GM23338 (cell line): Measurements from ENCODE around the gene BPI. TPM values are rescaled to one million over a fixed set of nuclear protein-coding genes. Genes with fewer than 3 reads are reported as not detected.

Experiments used
- ATAC-seq: fragments of 200-7000 bp; cut with Tn5 transposase; 3 replicates; pipeline ENCODE4 v1.9.1; 2020
- DNase-seq: peaks from one replicate; pipeline ENCODE4 v3.0.0-alpha.2; 2015; ENCODE audit warnings: low spot score
- H2AFZ ChIP-seq: fragments of 200-600 bp; sonication (generic); 2 replicates; pipeline ENCODE4 v1.8.0; 2016; ENCODE audit warnings: antibody characterized with exemption, mild to moderate bottlenecking, moderate library complexity
- H3F3A ChIP-seq: fragments of 200-600 bp; sonication (generic); replicated peaks from 2 replicates; pipeline ENCODE4 v1.8.0; 2017; ENCODE audit warnings: antibody characterized with exemption, mixed run types, low read depth
- H3K27ac ChIP-seq: fragments of 200-600 bp; sonication (generic); 2 replicates; pipeline ENCODE4 v1.6.1; 2016; ENCODE audit warnings: low read depth
- H3K27me3 ChIP-seq: fragments of 200-600 bp; sonication (generic); 2 replicates; pipeline ENCODE4 v1.8.0; 2016; ENCODE audit warnings: mild to moderate bottlenecking, mixed run types, moderate library complexity; ENCODE audit not compliant: insufficient read depth
- H3K36me3 ChIP-seq: fragments of 200-600 bp; sonication (generic); 2 replicates; pipeline ENCODE4 v1.8.0; 2016; ENCODE audit warnings: mild to moderate bottlenecking; ENCODE audit not compliant: insufficient read depth
- H3K4me1 ChIP-seq: fragments of 200-600 bp; sonication (generic); 2 replicates; pipeline ENCODE4 v1.8.0; 2016; ENCODE audit warnings: mild to moderate bottlenecking, moderate library complexity; ENCODE audit not compliant: insufficient read depth
- H3K4me2 ChIP-seq: fragments of 200-600 bp; sonication (generic); 2 replicates; pipeline ENCODE4 v1.7.1; 2017; ENCODE audit warnings: mixed run types
- H3K4me3 ChIP-seq: fragments of 200-600 bp; sonication (generic); 2 replicates; pipeline ENCODE4 v1.6.1; 2016; ENCODE audit warnings: mixed run types
- H3K79me2 ChIP-seq: fragments of 200-600 bp; sonication (generic); replicated peaks from 2 replicates; pipeline ENCODE4 v1.8.0; 2017; ENCODE audit warnings: mild to moderate bottlenecking; ENCODE audit not compliant: insufficient read depth
- H3K9me2 ChIP-seq: fragments of 200-600 bp; sonication (generic); 2 replicates; pipeline ENCODE4 v1.8.0; 2017; ENCODE audit not compliant: insufficient read depth
- H4K20me1 ChIP-seq: fragments of 200-600 bp; sonication (generic); replicated peaks from 2 replicates; pipeline ENCODE4 v1.8.0; 2017; ENCODE audit warnings: mild to moderate bottlenecking; ENCODE audit not compliant: insufficient read depth
- H3K27ac Mint-ChIP-seq: 2 replicates; pipeline ENCODE4 v1.8.0; 2020; ENCODE audit warnings: inconsistent platforms, mild to moderate bottlenecking, moderate library complexity, mixed read lengths
- H3K27me3 Mint-ChIP-seq: 3 replicates; pipeline ENCODE4 v1.8.0; 2022; ENCODE audit warnings: low read depth, mild to moderate bottlenecking, moderate library complexity, mixed read lengths, inconsistent platforms; ENCODE audit not compliant: insufficient read depth, poor library complexity
- H3K36me3 Mint-ChIP-seq: 3 replicates; pipeline ENCODE4 v1.8.0; 2021; ENCODE audit warnings: low read depth, mild to moderate bottlenecking, inconsistent platforms, moderate library complexity, mixed read lengths
- H3K4me1 Mint-ChIP-seq: 3 replicates; pipeline ENCODE4 v1.8.0; 2020; ENCODE audit warnings: mild to moderate bottlenecking, inconsistent platforms, mixed read lengths
- H3K4me3 Mint-ChIP-seq: 3 replicates; pipeline ENCODE4 v1.8.0; 2021; ENCODE audit warnings: moderate library complexity, mild to moderate bottlenecking, inconsistent platforms, mixed read lengths
- H3K9me3 Mint-ChIP-seq: 3 replicates; pipeline ENCODE4 v1.8.0; 2020; ENCODE audit warnings: moderate library complexity, mild to moderate bottlenecking, inconsistent platforms, mixed read lengths
- CREB1 ChIP-seq: fragments of 250-450 bp; sonication (Bioruptor Pico); IDR thresholded peaks from 2 replicates; pipeline ENCODE4 v1.5.0; 2020; ENCODE audit warnings: low read depth, mild to moderate bottlenecking, moderate library complexity
- JUNB ChIP-seq: IDR thresholded peaks from one replicate; pipeline ENCODE4 v1.6.1; 2016; ENCODE audit warnings: antibody characterized with exemption; ENCODE audit not compliant: unreplicated experiment
- NANOG ChIP-seq: IDR thresholded peaks from 2 replicates; pipeline ENCODE4 v1.6.1; 2016; ENCODE audit warnings: antibody characterized with exemption, borderline replicate concordance
- POLR2AphosphoS5 ChIP-seq: IDR thresholded peaks from 2 replicates; pipeline ENCODE4 v1.6.1; 2016; ENCODE audit warnings: antibody characterized with exemption, low read depth
- STAT1 ChIP-seq: IDR thresholded peaks from one replicate; pipeline ENCODE4 v1.6.1; 2016; ENCODE audit warnings: antibody characterized with exemption; ENCODE audit not compliant: unreplicated experiment
- polyA plus RNA-seq: library from polyadenylated mRNA; unstranded; fragments of >200 nt; fragmentation: Nextera tagmentation; extraction: Ambion mirVana; gene quantifications from 2 replicates; pipeline ENCODE4 v1.2.1, GENCODE V29; 2016
- total RNA-seq: library from RNA; depleted of rRNA; stranded (reverse); fragments of >200 nt; shearing (Covaris generic); gene quantifications from 2 replicates; pipeline ENCODE4 v1.2.3, GENCODE V29; 2014
- TF ChIP-seq, protein P1 (sequence below): IDR thresholded peaks from one replicate; pipeline ENCODE4 v1.6.1; 2018; ENCODE audit warnings: antibody characterized with exemption; ENCODE audit not compliant: unreplicated experiment
- TF ChIP-seq, protein P2 (sequence below), 2 experiments: fragments of 200-600 bp in 1 of 2; sonication (generic) in 1 of 2; conservative IDR thresholded peaks; 2 replicates each; pipeline versions ENCODE4 v1.5.1 to v1.6.1; 2016 to 2017; ENCODE audit warnings: antibody characterized with exemption in 2 of 2, low read depth in 2 of 2, mild to moderate bottlenecking in 2 of 2, moderate library complexity in 1 of 2
- TF ChIP-seq, protein P3 (sequence below): fragments of 250-450 bp; sonication (Bioruptor Pico); IDR thresholded peaks from 2 replicates; pipeline ENCODE4 v1.5.0; 2020; ENCODE audit warnings: mild to moderate bottlenecking, moderate library complexity

The BPI gene
- total and polyA plus RNA-seq, 2 experiments from 2014 or later = not detected

DNA sequence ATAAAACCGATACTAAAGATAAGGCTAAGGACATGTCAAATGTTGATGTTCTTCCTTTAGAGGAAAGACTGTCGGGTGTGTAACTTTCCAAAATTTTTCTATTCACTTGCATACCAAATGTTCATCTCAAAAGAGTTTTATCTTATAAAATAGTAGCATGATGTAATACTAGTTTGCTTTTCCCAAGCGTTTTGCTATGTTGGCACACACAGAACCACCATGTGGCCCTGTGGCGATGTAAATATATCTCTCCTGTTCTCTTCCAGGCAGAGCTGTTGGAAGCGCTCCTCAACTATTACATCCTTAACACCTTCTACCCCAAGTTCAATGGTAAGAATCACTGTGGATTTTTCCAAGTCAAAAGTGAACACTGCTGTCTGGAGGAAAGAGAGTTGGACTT lies 68.8 kb downstream of the BPI start:
- H2AFZ ChIP-seq = peak overlapping the region; percentile 47; the same call in 1 of the 2 replicates
- Mint-ChIP-seq H3K27me3 (peaks cover 6% of the 10 kb centered on the region), H3K4me1 (peaks cover 7% of the 10 kb centered on the region; the same call in 2 of the 3 replicates)

More for the DNA sequence above, 68.8 kb downstream of the BPI start:
- Histone ChIP-seq H3K4me3 (no peak overlapping the region), H4K20me1 (no peaks in the 10 kb centered on the region), H3F3A (no peaks in the 10 kb centered on the region), H3K36me3 (no peaks in the 10 kb centered on the region), H3K27me3 (no peaks in the 10 kb centered on the region), H3K9me2 (0 out of 2 replicates have a peak, but pooled peaks cover 2% of the 10 kb centered on the region), H3K4me1 (no peaks in the 10 kb centered on the region), H3K4me2 (no peak overlapping the region), H3K27ac (no peak overlapping the region), H3K79me2 (no peaks in the 10 kb centered on the region)
- Mint-ChIP-seq H3K9me3 (peaks cover 7% of the 10 kb centered on the region), H3K4me3 (no peak overlapping the region), H3K36me3 (peaks cover 5% of the 10 kb centered on the region; the same call in 1 of the 3 replicates), H3K27ac (no peak overlapping the region)
- TF ChIP-seq, protein P1, sequence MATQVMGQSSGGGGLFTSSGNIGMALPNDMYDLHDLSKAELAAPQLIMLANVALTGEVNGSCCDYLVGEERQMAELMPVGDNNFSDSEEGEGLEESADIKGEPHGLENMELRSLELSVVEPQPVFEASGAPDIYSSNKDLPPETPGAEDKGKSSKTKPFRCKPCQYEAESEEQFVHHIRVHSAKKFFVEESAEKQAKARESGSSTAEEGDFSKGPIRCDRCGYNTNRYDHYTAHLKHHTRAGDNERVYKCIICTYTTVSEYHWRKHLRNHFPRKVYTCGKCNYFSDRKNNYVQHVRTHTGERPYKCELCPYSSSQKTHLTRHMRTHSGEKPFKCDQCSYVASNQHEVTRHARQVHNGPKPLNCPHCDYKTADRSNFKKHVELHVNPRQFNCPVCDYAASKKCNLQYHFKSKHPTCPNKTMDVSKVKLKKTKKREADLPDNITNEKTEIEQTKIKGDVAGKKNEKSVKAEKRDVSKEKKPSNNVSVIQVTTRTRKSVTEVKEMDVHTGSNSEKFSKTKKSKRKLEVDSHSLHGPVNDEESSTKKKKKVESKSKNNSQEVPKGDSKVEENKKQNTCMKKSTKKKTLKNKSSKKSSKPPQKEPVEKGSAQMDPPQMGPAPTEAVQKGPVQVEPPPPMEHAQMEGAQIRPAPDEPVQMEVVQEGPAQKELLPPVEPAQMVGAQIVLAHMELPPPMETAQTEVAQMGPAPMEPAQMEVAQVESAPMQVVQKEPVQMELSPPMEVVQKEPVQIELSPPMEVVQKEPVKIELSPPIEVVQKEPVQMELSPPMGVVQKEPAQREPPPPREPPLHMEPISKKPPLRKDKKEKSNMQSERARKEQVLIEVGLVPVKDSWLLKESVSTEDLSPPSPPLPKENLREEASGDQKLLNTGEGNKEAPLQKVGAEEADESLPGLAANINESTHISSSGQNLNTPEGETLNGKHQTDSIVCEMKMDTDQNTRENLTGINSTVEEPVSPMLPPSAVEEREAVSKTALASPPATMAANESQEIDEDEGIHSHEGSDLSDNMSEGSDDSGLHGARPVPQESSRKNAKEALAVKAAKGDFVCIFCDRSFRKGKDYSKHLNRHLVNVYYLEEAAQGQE = no peak
- TF ChIP-seq NANOG (no peak), JUNB (no peak), CREB1 (no peak), POLR2AphosphoS5 (no peak), STAT1 (no peak)
- TF ChIP-seq, protein P2, sequence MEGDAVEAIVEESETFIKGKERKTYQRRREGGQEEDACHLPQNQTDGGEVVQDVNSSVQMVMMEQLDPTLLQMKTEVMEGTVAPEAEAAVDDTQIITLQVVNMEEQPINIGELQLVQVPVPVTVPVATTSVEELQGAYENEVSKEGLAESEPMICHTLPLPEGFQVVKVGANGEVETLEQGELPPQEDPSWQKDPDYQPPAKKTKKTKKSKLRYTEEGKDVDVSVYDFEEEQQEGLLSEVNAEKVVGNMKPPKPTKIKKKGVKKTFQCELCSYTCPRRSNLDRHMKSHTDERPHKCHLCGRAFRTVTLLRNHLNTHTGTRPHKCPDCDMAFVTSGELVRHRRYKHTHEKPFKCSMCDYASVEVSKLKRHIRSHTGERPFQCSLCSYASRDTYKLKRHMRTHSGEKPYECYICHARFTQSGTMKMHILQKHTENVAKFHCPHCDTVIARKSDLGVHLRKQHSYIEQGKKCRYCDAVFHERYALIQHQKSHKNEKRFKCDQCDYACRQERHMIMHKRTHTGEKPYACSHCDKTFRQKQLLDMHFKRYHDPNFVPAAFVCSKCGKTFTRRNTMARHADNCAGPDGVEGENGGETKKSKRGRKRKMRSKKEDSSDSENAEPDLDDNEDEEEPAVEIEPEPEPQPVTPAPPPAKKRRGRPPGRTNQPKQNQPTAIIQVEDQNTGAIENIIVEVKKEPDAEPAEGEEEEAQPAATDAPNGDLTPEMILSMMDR (conservative IDR thresholded peaks at IDR 0.05; ENCODE audit: low read depth in 2 of 2) = no peak
- TF ChIP-seq, protein P3, sequence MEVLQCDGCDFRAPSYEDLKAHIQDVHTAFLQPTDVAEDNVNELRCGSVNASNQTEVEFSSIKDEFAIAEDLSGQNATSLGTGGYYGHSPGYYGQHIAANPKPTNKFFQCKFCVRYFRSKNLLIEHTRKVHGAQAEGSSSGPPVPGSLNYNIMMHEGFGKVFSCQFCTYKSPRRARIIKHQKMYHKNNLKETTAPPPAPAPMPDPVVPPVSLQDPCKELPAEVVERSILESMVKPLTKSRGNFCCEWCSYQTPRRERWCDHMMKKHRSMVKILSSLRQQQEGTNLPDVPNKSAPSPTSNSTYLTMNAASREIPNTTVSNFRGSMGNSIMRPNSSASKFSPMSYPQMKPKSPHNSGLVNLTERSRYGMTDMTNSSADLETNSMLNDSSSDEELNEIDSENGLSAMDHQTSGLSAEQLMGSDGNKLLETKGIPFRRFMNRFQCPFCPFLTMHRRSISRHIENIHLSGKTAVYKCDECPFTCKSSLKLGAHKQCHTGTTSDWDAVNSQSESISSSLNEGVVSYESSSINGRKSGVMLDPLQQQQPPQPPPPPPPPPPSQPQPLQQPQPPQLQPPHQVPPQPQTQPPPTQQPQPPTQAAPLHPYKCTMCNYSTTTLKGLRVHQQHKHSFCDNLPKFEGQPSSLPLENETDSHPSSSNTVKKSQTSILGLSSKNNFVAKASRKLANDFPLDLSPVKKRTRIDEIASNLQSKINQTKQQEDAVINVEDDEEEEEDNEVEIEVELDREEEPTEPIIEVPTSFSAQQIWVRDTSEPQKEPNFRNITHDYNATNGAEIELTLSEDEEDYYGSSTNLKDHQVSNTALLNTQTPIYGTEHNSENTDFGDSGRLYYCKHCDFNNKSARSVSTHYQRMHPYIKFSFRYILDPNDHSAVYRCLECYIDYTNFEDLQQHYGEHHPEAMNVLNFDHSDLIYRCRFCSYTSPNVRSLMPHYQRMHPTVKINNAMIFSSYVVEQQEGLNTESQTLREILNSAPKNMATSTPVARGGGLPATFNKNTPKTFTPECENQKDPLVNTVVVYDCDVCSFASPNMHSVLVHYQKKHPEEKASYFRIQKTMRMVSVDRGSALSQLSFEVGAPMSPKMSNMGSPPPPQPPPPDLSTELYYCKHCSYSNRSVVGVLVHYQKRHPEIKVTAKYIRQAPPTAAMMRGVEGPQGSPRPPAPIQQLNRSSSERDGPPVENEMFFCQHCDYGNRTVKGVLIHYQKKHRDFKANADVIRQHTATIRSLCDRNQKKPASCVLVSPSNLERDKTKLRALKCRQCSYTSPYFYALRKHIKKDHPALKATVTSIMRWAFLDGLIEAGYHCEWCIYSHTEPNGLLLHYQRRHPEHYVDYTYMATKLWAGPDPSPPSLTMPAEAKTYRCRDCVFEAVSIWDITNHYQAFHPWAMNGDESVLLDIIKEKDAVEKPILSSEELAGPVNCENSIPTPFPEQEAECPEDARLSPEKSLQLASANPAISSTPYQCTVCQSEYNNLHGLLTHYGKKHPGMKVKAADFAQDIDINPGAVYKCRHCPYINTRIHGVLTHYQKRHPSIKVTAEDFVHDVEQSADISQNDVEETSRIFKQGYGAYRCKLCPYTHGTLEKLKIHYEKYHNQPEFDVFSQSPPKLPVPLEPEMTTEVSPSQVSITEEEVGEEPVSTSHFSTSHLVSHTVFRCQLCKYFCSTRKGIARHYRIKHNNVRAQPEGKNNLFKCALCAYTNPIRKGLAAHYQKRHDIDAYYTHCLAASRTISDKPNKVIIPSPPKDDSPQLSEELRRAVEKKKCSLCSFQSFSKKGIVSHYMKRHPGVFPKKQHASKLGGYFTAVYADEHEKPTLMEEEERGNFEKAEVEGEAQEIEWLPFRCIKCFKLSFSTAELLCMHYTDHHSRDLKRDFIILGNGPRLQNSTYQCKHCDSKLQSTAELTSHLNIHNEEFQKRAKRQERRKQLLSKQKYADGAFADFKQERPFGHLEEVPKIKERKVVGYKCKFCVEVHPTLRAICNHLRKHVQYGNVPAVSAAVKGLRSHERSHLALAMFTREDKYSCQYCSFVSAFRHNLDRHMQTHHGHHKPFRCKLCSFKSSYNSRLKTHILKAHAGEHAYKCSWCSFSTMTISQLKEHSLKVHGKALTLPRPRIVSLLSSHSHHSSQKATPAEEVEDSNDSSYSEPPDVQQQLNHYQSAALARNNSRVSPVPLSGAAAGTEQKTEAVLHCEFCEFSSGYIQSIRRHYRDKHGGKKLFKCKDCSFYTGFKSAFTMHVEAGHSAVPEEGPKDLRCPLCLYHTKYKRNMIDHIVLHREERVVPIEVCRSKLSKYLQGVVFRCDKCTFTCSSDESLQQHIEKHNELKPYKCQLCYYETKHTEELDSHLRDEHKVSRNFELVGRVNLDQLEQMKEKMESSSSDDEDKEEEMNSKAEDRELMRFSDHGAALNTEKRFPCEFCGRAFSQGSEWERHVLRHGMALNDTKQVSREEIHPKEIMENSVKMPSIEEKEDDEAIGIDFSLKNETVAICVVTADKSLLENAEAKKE (CRISPR knock-in tag) = no peak
- DNase-seq (no peak), ATAC-seq (no peak)
